Right cardiac atrium (tissue), 5 donors: ENCODE data around the gene ACTG2. TPM values are rescaled to one million over a fixed set of nuclear protein-coding genes. Genes with fewer than 3 reads are reported as not detected.
"Not testable (repeated sequence)": the region's sequence is repeated elsewhere in the genome, so short reads cannot be mapped to it uniquely, and the experiment has no call there.

ENCODE experiments used
- ATAC-seq, 2 donors: fragments of 200-7000 bp; cut with Tn5 transposase; one replicate each; pipeline versions ENCODE4 v1.8.0 to v1.9.1; 2020; ENCODE audit warnings: moderate library complexity in 2 of 2, mild to moderate bottlenecking in 1 of 2
- DNase-seq, 3 donors: peaks; one replicate each; pipeline ENCODE4 v3.0.0-alpha.2; 2020
- H3K27ac ChIP-seq: one replicate; pipeline ENCODE4 v1.5.1; 2013; ENCODE audit warnings: mild to moderate bottlenecking, low read length, control low read depth, moderate library complexity
- H3K27me3 ChIP-seq: one replicate; pipeline ENCODE4 v1.6.1; 2013; ENCODE audit not compliant: control insufficient read depth, insufficient read depth
- H3K4me1 ChIP-seq: one replicate; pipeline ENCODE4 v1.6.1; 2013; ENCODE audit warnings: low read length; ENCODE audit not compliant: control insufficient read depth, insufficient read depth
- H3K4me3 ChIP-seq: one replicate; pipeline ENCODE4 v1.5.1; 2013; ENCODE audit warnings: low read length, control low read depth
- H3K9me3 ChIP-seq: one replicate; pipeline ENCODE4 v1.6.1; 2013; ENCODE audit warnings: low read length; ENCODE audit not compliant: control insufficient read depth
- WGBS: extraction: QIAGEN DNeasy Blood & Tissue Kit; methylation state at CpG from one replicate; pipeline ENCODE4 v1.1.7; 2013; 5-methylcytosine and 5-hydroxymethylcytosine counted together
- intact Hi-C, 4 donors: fragments of 100-400 bp; cut with DNase I; formaldehyde crosslinking; loops; one replicate each; pipeline versions ENCODE4 v1.11.0 to v1.14.0; 2022 to 2023
- polyA plus RNA-seq: library from polyadenylated mRNA; stranded (reverse); fragments of 200-250 nt; gene quantifications from one replicate; pipeline ENCODE4 v1.2.3, GENCODE V29; 2013
- total RNA-seq, 4 donors: library from RNA; stranded (reverse); fragmentation: NEBNext Ultra II Directional; extraction: Animal tissue kit (Norgen Biotek cat#: 25700); gene quantifications; one replicate each; pipeline ENCODE4 v1.2.1, GENCODE V29; 2021
- donor health status: healthy with polysubstance abuse.
- donor health status: DM: no; HTN: yes; CAD: no.
- donor health status: DM: no; HTN: no; CAD: no.
- donor health status: DM: no; HTN: yes; CAD: no; lungs with severe emphysema.
- donor health status: DM: yes; HTN: yes; CAD: no.

ACTG2 gene
- total and polyA plus RNA-seq, 5 donors = 1.4 to 33.6 (median 6.7) TPM

GRCh38 chr2:73903949-73904613 lies 11.3 kb downstream of the ACTG2 start:
- ATAC-seq, DNase-seq, H3K27me3 ChIP-seq, H3K4me1 ChIP-seq, H3K27ac ChIP-seq, intact Hi-C loops, H3K9me3 ChIP-seq, H3K4me3 ChIP-seq: not testable (repeated sequence)
- 91% methylated on average over 5 of the region's 5 CpGs for WGBS

- Histone ChIP-seq H3K27ac (no peak overlapping the region), H3K4me3 (no peak overlapping the region), H3K27me3 (no peaks in the 10 kb centered on the region), H3K4me1 (no peaks in the 10 kb centered on the region), H3K9me3 (no peaks in the 10 kb centered on the region)
- no peak for DNase-seq
- no peak for ATAC-seq
- intact Hi-C loops = no loop called here
- 94% methylated on average over 1 of the region's 1 CpG for WGBS
Measured at GRCh38 chr2:73904952-73905351, 12.1 kb downstream of the ACTG2 start.

- ATAC-seq = no peak
- Histone ChIP-seq H3K4me1 (no peaks in the 10 kb centered on the region), H3K27ac (no peak overlapping the region), H3K27me3 (no peaks in the 10 kb centered on the region), H3K9me3 (no peaks in the 10 kb centered on the region), H3K4me3 (no peak overlapping the region)
- intact Hi-C loops = no loop called here
- 73% methylated on average over 5 of the region's 5 CpGs for WGBS
- no peak for DNase-seq
Measured at GRCh38 chr2:73906847-73907505, 14.2 kb downstream of the ACTG2 start.

- Histone ChIP-seq H3K27me3 (no peaks in the 10 kb centered on the region), H3K4me1 (no peaks in the 10 kb centered on the region), H3K4me3 (no peak overlapping the region), H3K27ac (no peak overlapping the region), H3K9me3 (no peaks in the 10 kb centered on the region)
- ATAC-seq (peak; percentile 45 to 49), DNase-seq (peak in 1 of 3 donors; percentile 23)
- WGBS = 48% methylated on average over 5 of the region's 5 CpGs
- intact Hi-C loops = no loop called here
Measured at GRCh38 chr2:73907840-73908452, 15.1 kb downstream of the ACTG2 start.

GRCh38 chr2:73908689-73909652 lies 16.2 kb downstream of the ACTG2 start:
- Histone ChIP-seq H3K4me3 (no peak overlapping the region), H3K27me3 (no peaks in the 10 kb centered on the region), H3K9me3 (no peaks in the 10 kb centered on the region), H3K27ac (no peak overlapping the region), H3K4me1 (no peaks in the 10 kb centered on the region)
- intact Hi-C loops = no loop called here
- DNase-seq (no peak), ATAC-seq (no peak)
- WGBS = 87% methylated on average over 10 of the region's 10 CpGs

- Histone ChIP-seq H3K4me1 (no peaks in the 10 kb centered on the region), H3K27ac (no peak overlapping the region), H3K9me3 (no peaks in the 10 kb centered on the region), H3K4me3 (no peak overlapping the region), H3K27me3 (no peaks in the 10 kb centered on the region)
- DNase-seq (no peak), ATAC-seq (no peak)
- 75% methylated on average over 6 of the region's 6 CpGs for WGBS
- intact Hi-C loops = no loop called here
Measured at GRCh38 chr2:73910873-73911547, 18.2 kb downstream of the ACTG2 start.

GRCh38 chr2:73911548-73912208 lies 18.9 kb downstream of the ACTG2 start:
- DNase-seq (no peak), ATAC-seq (no peak)
- no peaks in the 10 kb centered on the region for H3K27me3 ChIP-seq
- no peaks in the 10 kb centered on the region for H3K9me3 ChIP-seq
- intact Hi-C loops = no loop called here
- H3K4me3 ChIP-seq = no peak overlapping the region
- H3K4me1 ChIP-seq = no peaks in the 10 kb centered on the region
- 83% methylated on average over 8 of the region's 8 CpGs for WGBS
- no peak overlapping the region for H3K27ac ChIP-seq

GRCh38 chr2:73913414-73914054 lies 20.7 kb downstream of the ACTG2 start:
- WGBS = 90% methylated on average over 8 of the region's 8 CpGs
- no peak for DNase-seq
- Histone ChIP-seq H3K27ac (no peak overlapping the region), H3K9me3 (no peaks in the 10 kb centered on the region), H3K4me1 (no peaks in the 10 kb centered on the region), H3K4me3 (no peak overlapping the region), H3K27me3 (no peaks in the 10 kb centered on the region)
- ATAC-seq = no peak
- intact Hi-C loops = no loop called here

- Histone ChIP-seq H3K4me3 (no peak overlapping the region), H3K9me3 (no peaks in the 10 kb centered on the region), H3K27me3 (no peaks in the 10 kb centered on the region), H3K27ac (no peak overlapping the region), H3K4me1 (no peaks in the 10 kb centered on the region)
- intact Hi-C loops = no loop called here
- ATAC-seq = no peak
- DNase-seq = no peak
- WGBS = 85% methylated on average over 4 of the region's 4 CpGs
Measured at GRCh38 chr2:73914667-73915066, 21.9 kb downstream of the ACTG2 start.
